Neural progenitor cell (in vitro differentiated cells): ENCODE results near the gene AKAP5.

Experiments used
- EZH2 ChIP-seq: fragments of 200-600 bp; sonication (generic); IDR thresholded peaks from 2 replicates; pipeline ENCODE4 v1.6.1; 2017; ENCODE audit warnings: antibody characterized with exemption, mild to moderate bottlenecking, moderate library complexity
- EZH2phosphoT487 ChIP-seq: fragments of 200-600 bp; sonication (generic); IDR thresholded peaks from 2 replicates; pipeline ENCODE4 v1.6.1; 2017; ENCODE audit warnings: antibody characterized with exemption
- TF ChIP-seq, protein P1 (sequence below): fragments of 200-600 bp; sonication (generic); IDR thresholded peaks from 2 replicates; pipeline ENCODE4 v1.5.1; 2017; ENCODE audit warnings: antibody characterized with exemption, mild to moderate bottlenecking

DNA sequence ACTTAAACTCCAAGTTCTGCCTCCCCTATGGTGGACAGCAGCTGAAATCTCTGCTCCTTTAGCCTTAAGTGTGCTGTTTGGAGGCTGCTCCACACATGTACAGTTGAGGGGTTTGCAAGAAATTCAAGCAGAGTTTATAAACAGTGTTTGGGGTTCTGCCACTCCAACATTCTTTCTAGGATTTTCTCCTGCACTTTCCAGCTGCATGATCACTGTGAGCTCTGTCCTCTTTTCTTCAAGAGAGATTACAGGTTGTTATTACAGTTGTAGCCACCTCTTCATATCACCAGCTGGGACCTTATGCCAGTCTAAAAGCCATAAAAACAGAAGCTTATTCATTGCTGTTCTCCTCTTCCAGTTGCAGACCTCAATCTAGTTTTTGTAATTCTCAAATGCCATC is 30.0 kb downstream of the AKAP5 start:
- TF ChIP-seq, protein P1, sequence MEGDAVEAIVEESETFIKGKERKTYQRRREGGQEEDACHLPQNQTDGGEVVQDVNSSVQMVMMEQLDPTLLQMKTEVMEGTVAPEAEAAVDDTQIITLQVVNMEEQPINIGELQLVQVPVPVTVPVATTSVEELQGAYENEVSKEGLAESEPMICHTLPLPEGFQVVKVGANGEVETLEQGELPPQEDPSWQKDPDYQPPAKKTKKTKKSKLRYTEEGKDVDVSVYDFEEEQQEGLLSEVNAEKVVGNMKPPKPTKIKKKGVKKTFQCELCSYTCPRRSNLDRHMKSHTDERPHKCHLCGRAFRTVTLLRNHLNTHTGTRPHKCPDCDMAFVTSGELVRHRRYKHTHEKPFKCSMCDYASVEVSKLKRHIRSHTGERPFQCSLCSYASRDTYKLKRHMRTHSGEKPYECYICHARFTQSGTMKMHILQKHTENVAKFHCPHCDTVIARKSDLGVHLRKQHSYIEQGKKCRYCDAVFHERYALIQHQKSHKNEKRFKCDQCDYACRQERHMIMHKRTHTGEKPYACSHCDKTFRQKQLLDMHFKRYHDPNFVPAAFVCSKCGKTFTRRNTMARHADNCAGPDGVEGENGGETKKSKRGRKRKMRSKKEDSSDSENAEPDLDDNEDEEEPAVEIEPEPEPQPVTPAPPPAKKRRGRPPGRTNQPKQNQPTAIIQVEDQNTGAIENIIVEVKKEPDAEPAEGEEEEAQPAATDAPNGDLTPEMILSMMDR = no peak
- no peak for TF ChIP-seq EZH2phosphoT487
- TF ChIP-seq EZH2 = no peak
